GM23338 (cell line): ENCODE data around the gene SPATA9. TPM values are rescaled to one million over a fixed set of nuclear protein-coding genes. Genes with fewer than 3 reads are reported as not detected.

Experiments used
- ATAC-seq: fragments of 200-7000 bp; cut with Tn5 transposase; 3 replicates; pipeline ENCODE4 v1.9.1; 2020
- DNase-seq: peaks from one replicate; pipeline ENCODE4 v3.0.0-alpha.2; 2015; ENCODE audit warnings: low spot score
- H2AFZ ChIP-seq: fragments of 200-600 bp; sonication (generic); 2 replicates; pipeline ENCODE4 v1.8.0; 2016; ENCODE audit warnings: antibody characterized with exemption, mild to moderate bottlenecking, moderate library complexity
- H3F3A ChIP-seq: fragments of 200-600 bp; sonication (generic); replicated peaks from 2 replicates; pipeline ENCODE4 v1.8.0; 2017; ENCODE audit warnings: antibody characterized with exemption, mixed run types, low read depth
- H3K27ac ChIP-seq: fragments of 200-600 bp; sonication (generic); 2 replicates; pipeline ENCODE4 v1.6.1; 2016; ENCODE audit warnings: low read depth
- H3K27me3 ChIP-seq: fragments of 200-600 bp; sonication (generic); 2 replicates; pipeline ENCODE4 v1.8.0; 2016; ENCODE audit warnings: mild to moderate bottlenecking, mixed run types, moderate library complexity; ENCODE audit not compliant: insufficient read depth
- H3K36me3 ChIP-seq: fragments of 200-600 bp; sonication (generic); 2 replicates; pipeline ENCODE4 v1.8.0; 2016; ENCODE audit warnings: mild to moderate bottlenecking; ENCODE audit not compliant: insufficient read depth
- H3K4me1 ChIP-seq: fragments of 200-600 bp; sonication (generic); 2 replicates; pipeline ENCODE4 v1.8.0; 2016; ENCODE audit warnings: mild to moderate bottlenecking, moderate library complexity; ENCODE audit not compliant: insufficient read depth
- H3K4me2 ChIP-seq: fragments of 200-600 bp; sonication (generic); 2 replicates; pipeline ENCODE4 v1.7.1; 2017; ENCODE audit warnings: mixed run types
- H3K4me3 ChIP-seq: fragments of 200-600 bp; sonication (generic); 2 replicates; pipeline ENCODE4 v1.6.1; 2016; ENCODE audit warnings: mixed run types
- H3K79me2 ChIP-seq: fragments of 200-600 bp; sonication (generic); replicated peaks from 2 replicates; pipeline ENCODE4 v1.8.0; 2017; ENCODE audit warnings: mild to moderate bottlenecking; ENCODE audit not compliant: insufficient read depth
- H3K9me2 ChIP-seq: fragments of 200-600 bp; sonication (generic); 2 replicates; pipeline ENCODE4 v1.8.0; 2017; ENCODE audit not compliant: insufficient read depth
- H4K20me1 ChIP-seq: fragments of 200-600 bp; sonication (generic); replicated peaks from 2 replicates; pipeline ENCODE4 v1.8.0; 2017; ENCODE audit warnings: mild to moderate bottlenecking; ENCODE audit not compliant: insufficient read depth
- H3K27ac Mint-ChIP-seq: 2 replicates; pipeline ENCODE4 v1.8.0; 2020; ENCODE audit warnings: inconsistent platforms, mild to moderate bottlenecking, moderate library complexity, mixed read lengths
- H3K27me3 Mint-ChIP-seq: 3 replicates; pipeline ENCODE4 v1.8.0; 2022; ENCODE audit warnings: low read depth, mild to moderate bottlenecking, moderate library complexity, mixed read lengths, inconsistent platforms; ENCODE audit not compliant: insufficient read depth, poor library complexity
- H3K36me3 Mint-ChIP-seq: 3 replicates; pipeline ENCODE4 v1.8.0; 2021; ENCODE audit warnings: low read depth, mild to moderate bottlenecking, inconsistent platforms, moderate library complexity, mixed read lengths
- H3K4me1 Mint-ChIP-seq: 3 replicates; pipeline ENCODE4 v1.8.0; 2020; ENCODE audit warnings: mild to moderate bottlenecking, inconsistent platforms, mixed read lengths
- H3K4me3 Mint-ChIP-seq: 3 replicates; pipeline ENCODE4 v1.8.0; 2021; ENCODE audit warnings: moderate library complexity, mild to moderate bottlenecking, inconsistent platforms, mixed read lengths
- H3K9me3 Mint-ChIP-seq: 3 replicates; pipeline ENCODE4 v1.8.0; 2020; ENCODE audit warnings: moderate library complexity, mild to moderate bottlenecking, inconsistent platforms, mixed read lengths
- EZH2 ChIP-seq: fragments of 200-600 bp; sonication (generic); IDR thresholded peaks from one replicate; pipeline ENCODE4 v1.8.0; 2017; ENCODE audit warnings: antibody characterized with exemption, mild to moderate bottlenecking, low read depth; ENCODE audit not compliant: unreplicated experiment
- JUNB ChIP-seq: IDR thresholded peaks from one replicate; pipeline ENCODE4 v1.6.1; 2016; ENCODE audit warnings: antibody characterized with exemption; ENCODE audit not compliant: unreplicated experiment
- POLR2AphosphoS5 ChIP-seq: IDR thresholded peaks from 2 replicates; pipeline ENCODE4 v1.6.1; 2016; ENCODE audit warnings: antibody characterized with exemption, low read depth
- polyA plus RNA-seq: library from polyadenylated mRNA; unstranded; fragments of >200 nt; fragmentation: Nextera tagmentation; extraction: Ambion mirVana; gene quantifications from 2 replicates; pipeline ENCODE4 v1.2.1, GENCODE V29; 2016
- total RNA-seq: library from RNA; depleted of rRNA; stranded (reverse); fragments of >200 nt; shearing (Covaris generic); gene quantifications from 2 replicates; pipeline ENCODE4 v1.2.3, GENCODE V29; 2014
- TF ChIP-seq, protein P1 (sequence below), 2 experiments: fragments of 200-600 bp in 1 of 2; sonication (generic) in 1 of 2; conservative IDR thresholded peaks; 2 replicates each; pipeline versions ENCODE4 v1.5.1 to v1.6.1; 2016 to 2017; ENCODE audit warnings: antibody characterized with exemption in 2 of 2, low read depth in 2 of 2, mild to moderate bottlenecking in 2 of 2, moderate library complexity in 1 of 2
- TF ChIP-seq, protein P2 (sequence below): fragments of 250-450 bp; sonication (Bioruptor Pico); IDR thresholded peaks from 2 replicates; pipeline ENCODE4 v1.5.0; 2020; ENCODE audit warnings: mild to moderate bottlenecking, moderate library complexity

The SPATA9 gene
- total and polyA plus RNA-seq, 2 experiments from 2014 or later: not detected

DNA sequence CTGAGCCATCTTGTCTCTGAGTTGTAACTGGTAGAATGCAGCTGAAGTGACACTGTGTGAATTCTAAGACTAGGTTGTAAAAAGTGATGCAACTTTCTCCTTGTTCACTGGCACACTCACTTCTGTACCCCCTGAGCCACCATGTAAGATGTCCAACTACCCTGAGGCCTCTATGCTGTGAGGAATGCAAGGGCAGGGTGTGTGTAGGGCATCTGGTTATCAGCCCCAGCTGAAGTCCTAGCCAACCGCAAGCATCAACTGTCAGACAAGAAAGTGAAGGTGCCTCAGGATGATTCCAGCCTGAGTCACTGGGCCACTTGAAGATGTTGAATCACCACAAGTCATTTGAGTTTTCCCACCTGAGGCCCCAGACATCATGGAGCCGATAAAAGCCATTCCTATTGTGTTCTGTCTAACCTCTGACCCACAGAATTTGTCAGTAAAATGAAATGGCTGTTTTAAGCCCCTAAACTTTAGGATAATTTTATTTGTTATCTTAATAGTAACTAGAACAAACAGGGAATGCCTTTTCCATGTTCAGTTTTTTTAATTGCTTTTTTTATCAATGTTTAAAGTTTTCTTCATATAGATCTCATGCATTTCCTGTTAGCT lies 29.7 kb upstream of the SPATA9 start (continued):
- TF ChIP-seq, protein P1, sequence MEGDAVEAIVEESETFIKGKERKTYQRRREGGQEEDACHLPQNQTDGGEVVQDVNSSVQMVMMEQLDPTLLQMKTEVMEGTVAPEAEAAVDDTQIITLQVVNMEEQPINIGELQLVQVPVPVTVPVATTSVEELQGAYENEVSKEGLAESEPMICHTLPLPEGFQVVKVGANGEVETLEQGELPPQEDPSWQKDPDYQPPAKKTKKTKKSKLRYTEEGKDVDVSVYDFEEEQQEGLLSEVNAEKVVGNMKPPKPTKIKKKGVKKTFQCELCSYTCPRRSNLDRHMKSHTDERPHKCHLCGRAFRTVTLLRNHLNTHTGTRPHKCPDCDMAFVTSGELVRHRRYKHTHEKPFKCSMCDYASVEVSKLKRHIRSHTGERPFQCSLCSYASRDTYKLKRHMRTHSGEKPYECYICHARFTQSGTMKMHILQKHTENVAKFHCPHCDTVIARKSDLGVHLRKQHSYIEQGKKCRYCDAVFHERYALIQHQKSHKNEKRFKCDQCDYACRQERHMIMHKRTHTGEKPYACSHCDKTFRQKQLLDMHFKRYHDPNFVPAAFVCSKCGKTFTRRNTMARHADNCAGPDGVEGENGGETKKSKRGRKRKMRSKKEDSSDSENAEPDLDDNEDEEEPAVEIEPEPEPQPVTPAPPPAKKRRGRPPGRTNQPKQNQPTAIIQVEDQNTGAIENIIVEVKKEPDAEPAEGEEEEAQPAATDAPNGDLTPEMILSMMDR (conservative IDR thresholded peaks at IDR 0.05; ENCODE audit: low read depth in 2 of 2): no peak
- TF ChIP-seq JUNB: no peak

DNA sequence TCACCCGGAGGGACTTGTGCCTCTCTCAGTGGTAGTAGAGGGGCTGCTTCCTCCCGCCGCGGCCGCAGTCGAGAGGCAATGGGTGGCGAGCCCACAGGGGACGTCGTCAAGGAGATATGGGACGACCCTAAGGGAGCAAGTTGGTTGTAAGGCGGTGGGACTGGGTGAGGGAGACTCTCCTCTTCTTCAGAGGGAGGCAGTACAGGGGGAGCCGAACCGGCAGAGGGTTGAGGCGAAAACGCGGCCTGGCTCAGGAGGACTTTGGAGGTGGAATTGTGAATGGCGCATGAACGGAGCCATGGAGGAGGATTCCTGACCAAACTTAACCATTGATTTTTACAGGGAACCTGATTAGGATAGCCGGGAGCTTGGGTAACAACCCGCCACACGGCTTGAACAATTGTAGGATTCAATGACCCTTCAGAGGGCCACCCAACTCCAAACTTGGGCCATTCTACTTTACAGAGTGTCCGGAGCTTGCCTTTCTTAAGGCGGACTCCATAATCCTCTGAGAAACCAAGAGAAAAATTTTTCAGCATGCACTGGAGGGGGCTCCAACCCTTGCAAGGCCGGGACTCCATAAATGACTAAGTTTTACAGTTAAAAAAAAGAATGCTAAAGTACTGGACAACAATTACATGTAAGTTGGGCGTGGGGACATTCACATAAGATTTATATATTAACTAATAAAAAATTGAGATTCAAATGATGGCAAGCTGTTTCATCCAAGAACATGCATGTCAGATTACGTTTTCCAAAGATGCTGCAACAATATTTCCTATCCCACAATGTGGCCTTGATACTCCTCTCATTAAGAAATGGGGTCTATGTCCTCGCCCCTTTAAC lies 28.9 kb upstream of the SPATA9 start:
- Histone ChIP-seq H4K20me1 (no peaks in the 10 kb centered on the region; the same call in 1 of the 2 replicates), H3K4me2 (peak overlapping the region; percentile 98), H3K36me3 (no peaks in the 10 kb centered on the region), H3K4me3 (peak overlapping the region; percentile 98), H3K27me3 (peaks cover 39% of the 10 kb centered on the region), H3K9me2 (no peaks in the 10 kb centered on the region), H3F3A (no peaks in the 10 kb centered on the region), H3K4me1 (peaks cover 14% of the 10 kb centered on the region), H3K27ac (no peak overlapping the region), H3K79me2 (no peaks in the 10 kb centered on the region), H2AFZ (peak overlapping the region; percentile 99)
- no peak for TF ChIP-seq EZH2
- TF ChIP-seq POLR2AphosphoS5: peak; percentile 11; the same call in 1 of the 2 replicates
- TF ChIP-seq, protein P2, sequence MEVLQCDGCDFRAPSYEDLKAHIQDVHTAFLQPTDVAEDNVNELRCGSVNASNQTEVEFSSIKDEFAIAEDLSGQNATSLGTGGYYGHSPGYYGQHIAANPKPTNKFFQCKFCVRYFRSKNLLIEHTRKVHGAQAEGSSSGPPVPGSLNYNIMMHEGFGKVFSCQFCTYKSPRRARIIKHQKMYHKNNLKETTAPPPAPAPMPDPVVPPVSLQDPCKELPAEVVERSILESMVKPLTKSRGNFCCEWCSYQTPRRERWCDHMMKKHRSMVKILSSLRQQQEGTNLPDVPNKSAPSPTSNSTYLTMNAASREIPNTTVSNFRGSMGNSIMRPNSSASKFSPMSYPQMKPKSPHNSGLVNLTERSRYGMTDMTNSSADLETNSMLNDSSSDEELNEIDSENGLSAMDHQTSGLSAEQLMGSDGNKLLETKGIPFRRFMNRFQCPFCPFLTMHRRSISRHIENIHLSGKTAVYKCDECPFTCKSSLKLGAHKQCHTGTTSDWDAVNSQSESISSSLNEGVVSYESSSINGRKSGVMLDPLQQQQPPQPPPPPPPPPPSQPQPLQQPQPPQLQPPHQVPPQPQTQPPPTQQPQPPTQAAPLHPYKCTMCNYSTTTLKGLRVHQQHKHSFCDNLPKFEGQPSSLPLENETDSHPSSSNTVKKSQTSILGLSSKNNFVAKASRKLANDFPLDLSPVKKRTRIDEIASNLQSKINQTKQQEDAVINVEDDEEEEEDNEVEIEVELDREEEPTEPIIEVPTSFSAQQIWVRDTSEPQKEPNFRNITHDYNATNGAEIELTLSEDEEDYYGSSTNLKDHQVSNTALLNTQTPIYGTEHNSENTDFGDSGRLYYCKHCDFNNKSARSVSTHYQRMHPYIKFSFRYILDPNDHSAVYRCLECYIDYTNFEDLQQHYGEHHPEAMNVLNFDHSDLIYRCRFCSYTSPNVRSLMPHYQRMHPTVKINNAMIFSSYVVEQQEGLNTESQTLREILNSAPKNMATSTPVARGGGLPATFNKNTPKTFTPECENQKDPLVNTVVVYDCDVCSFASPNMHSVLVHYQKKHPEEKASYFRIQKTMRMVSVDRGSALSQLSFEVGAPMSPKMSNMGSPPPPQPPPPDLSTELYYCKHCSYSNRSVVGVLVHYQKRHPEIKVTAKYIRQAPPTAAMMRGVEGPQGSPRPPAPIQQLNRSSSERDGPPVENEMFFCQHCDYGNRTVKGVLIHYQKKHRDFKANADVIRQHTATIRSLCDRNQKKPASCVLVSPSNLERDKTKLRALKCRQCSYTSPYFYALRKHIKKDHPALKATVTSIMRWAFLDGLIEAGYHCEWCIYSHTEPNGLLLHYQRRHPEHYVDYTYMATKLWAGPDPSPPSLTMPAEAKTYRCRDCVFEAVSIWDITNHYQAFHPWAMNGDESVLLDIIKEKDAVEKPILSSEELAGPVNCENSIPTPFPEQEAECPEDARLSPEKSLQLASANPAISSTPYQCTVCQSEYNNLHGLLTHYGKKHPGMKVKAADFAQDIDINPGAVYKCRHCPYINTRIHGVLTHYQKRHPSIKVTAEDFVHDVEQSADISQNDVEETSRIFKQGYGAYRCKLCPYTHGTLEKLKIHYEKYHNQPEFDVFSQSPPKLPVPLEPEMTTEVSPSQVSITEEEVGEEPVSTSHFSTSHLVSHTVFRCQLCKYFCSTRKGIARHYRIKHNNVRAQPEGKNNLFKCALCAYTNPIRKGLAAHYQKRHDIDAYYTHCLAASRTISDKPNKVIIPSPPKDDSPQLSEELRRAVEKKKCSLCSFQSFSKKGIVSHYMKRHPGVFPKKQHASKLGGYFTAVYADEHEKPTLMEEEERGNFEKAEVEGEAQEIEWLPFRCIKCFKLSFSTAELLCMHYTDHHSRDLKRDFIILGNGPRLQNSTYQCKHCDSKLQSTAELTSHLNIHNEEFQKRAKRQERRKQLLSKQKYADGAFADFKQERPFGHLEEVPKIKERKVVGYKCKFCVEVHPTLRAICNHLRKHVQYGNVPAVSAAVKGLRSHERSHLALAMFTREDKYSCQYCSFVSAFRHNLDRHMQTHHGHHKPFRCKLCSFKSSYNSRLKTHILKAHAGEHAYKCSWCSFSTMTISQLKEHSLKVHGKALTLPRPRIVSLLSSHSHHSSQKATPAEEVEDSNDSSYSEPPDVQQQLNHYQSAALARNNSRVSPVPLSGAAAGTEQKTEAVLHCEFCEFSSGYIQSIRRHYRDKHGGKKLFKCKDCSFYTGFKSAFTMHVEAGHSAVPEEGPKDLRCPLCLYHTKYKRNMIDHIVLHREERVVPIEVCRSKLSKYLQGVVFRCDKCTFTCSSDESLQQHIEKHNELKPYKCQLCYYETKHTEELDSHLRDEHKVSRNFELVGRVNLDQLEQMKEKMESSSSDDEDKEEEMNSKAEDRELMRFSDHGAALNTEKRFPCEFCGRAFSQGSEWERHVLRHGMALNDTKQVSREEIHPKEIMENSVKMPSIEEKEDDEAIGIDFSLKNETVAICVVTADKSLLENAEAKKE: no peak
- H3K27ac Mint-ChIP-seq: no peak overlapping the region
- H3K27me3 Mint-ChIP-seq: peaks cover 4% of the 10 kb centered on the region
- H3K9me3 Mint-ChIP-seq: no peaks in the 10 kb centered on the region
- H3K4me1 Mint-ChIP-seq: peaks cover 14% of the 10 kb centered on the region
- peak; percentile 77 for ATAC-seq
- no peaks in the 10 kb centered on the region for H3K36me3 Mint-ChIP-seq
- DNase-seq: peak; percentile 81
- H3K4me3 Mint-ChIP-seq: peak overlapping the region; percentile 90
